ENCODE results near the gene EPHB1.

The EPHB1 gene

GRCh38 chr3:135170732-135171131 is 375.7 kb downstream of the EPHB1 start:
- DNase-seq, result no peak

GRCh38 chr3:135172191-135172869 is 377.3 kb downstream of the EPHB1 start:
- DNase-seq, result no peak

GRCh38 chr3:135175728-135176277 is 380.7 kb downstream of the EPHB1 start:
- DNase-seq, result no peak

- DNase-seq, result no peak
These were observed 381.8 kb downstream of the EPHB1 start for GRCh38 chr3:135176881-135177280.

- DNase-seq, result no peak
These were observed 383.5 kb downstream of the EPHB1 start for GRCh38 chr3:135178566-135178965.

GRCh38 chr3:135181408-135181807 is 386.3 kb downstream of the EPHB1 start:
- DNase-seq, result no peak

- no peak for DNase-seq
These were observed 387.4 kb downstream of the EPHB1 start for GRCh38 chr3:135182364-135182998.

GRCh38 chr3:135190658-135191057 is 395.6 kb downstream of the EPHB1 start:
- no peak for DNase-seq

- no peak for DNase-seq
These were observed 396.6 kb downstream of the EPHB1 start for GRCh38 chr3:135191708-135192107.

- DNase-seq, result no peak
These were observed 397.9 kb downstream of the EPHB1 start for GRCh38 chr3:135192929-135193328.

GRCh38 chr3:135197246-135197645 is 402.2 kb downstream of the EPHB1 start:
- DNase-seq, result no peak

- no peak for DNase-seq
These were observed 402.8 kb downstream of the EPHB1 start for GRCh38 chr3:135197856-135198255.

GRCh38 chr3:135199137-135199536 is 404.1 kb downstream of the EPHB1 start:
- no peak for DNase-seq

- DNase-seq, result no peak
These were observed 408.0 kb downstream of the EPHB1 start for GRCh38 chr3:135203026-135203425.

GRCh38 chr3:135213213-135213612 is 418.2 kb downstream of the EPHB1 start:
- DNase-seq, result no peak

- DNase-seq, result no peak
These were observed 418.8 kb downstream of the EPHB1 start for GRCh38 chr3:135213822-135214221.

- DNase-seq, result no peak
These were observed 419.3 kb downstream of the EPHB1 start for GRCh38 chr3:135214400-135214799.

GRCh38 chr3:135215516-135215915 is 420.5 kb downstream of the EPHB1 start:
- DNase-seq, result no peak

- DNase-seq, result no peak
These were observed 421.6 kb downstream of the EPHB1 start for GRCh38 chr3:135216659-135217058.

- DNase-seq, result no peak
These were observed 422.7 kb downstream of the EPHB1 start for GRCh38 chr3:135217730-135218129.

GRCh38 chr3:135218304-135218703 is 423.2 kb downstream of the EPHB1 start:
- no peak for DNase-seq

GRCh38 chr3:135218782-135219181 is 423.7 kb downstream of the EPHB1 start:
- DNase-seq, result no peak

GRCh38 chr3:135224815-135225362 is 429.8 kb downstream of the EPHB1 start:
- no peak for DNase-seq

GRCh38 chr3:135226057-135226456 is 431.0 kb downstream of the EPHB1 start:
- no peak for DNase-seq

Measured in NCI-H524 (cell line).